Amniotic stem cell (primary cell): ENCODE measurements around the gene SEPTIN12.

ENCODE experiments used
- DNase-seq: peaks from one replicate; lab custom pipeline; 2025; lab: John Stamatoyannopoulos, UW

SEPTIN12 gene, protein sequence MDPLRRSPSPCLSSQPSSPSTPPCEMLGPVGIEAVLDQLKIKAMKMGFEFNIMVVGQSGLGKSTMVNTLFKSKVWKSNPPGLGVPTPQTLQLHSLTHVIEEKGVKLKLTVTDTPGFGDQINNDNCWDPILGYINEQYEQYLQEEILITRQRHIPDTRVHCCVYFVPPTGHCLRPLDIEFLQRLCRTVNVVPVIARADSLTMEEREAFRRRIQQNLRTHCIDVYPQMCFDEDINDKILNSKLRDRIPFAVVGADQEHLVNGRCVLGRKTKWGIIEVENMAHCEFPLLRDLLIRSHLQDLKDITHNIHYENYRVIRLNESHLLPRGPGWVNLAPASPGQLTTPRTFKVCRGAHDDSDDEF

DNA sequence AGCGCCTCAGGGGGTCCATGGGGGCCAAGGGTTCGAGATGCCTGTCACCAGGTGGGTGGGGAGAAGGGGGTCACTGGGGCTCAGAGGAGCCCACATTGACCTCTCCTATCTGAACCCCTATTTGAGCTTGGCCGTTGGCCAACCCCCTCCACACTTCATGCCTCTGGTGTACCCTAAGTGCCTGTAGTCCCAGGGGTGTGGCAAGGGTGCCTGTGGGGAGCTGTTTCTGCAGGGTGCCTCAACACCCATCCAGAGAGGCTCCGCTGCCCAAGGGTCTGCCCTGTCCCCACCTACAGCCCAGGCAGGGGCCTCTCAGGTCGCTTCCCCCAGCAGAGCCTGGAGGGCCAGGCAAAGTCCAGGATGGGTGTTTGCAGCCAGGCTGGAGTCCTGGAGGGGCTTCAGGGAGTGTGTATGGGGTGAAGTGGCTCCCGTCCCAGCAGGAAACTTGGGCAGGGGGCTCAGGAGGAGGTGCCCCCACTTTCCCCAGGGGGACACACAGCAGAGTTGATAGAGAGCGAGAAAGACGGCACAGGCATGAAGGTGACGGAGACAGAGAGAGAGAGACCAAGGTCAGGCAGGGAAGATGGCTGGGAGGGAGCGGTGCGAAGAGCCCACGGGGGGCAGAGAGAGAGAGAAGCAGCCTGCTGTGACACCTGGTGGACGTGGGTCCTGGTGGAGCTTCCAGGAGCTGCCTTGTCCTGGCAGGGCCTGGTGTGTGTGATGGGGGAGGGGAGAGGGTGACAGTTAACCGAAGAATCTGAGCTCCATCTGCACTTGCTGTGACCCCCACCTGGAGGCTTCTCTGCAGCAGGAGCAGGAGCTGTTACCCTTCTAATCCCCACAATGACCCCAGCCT lies at the start of gene SEPTIN12:
Gene SEPTIN12, minus strand, starts transcription at position 719 of the 856 bp plus-strand sequence. Its CDS starts 700 bp downstream, at position 19.
- DNase-seq, result no peak

DNA sequence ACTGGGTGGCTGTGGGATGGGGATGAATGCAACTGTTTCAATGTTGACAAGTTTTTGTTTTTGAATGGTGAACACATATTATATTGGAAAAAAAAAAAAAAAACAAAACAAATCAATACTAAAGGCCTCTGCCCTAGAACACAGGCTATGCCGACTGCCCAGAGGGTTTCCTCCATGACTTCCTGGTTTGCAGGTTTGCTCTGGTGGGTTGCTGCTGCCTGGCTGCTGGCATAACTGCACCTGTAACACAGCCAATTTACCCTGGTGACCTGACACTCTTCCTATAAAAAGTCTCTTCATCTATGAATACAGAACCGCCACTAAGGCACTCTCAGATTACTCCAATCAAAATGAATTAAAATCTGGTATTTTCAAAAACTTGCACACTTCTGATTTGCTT lies 48.6 kb upstream of the SEPTIN12 start:
- DNase-seq, result no peak

DNA sequence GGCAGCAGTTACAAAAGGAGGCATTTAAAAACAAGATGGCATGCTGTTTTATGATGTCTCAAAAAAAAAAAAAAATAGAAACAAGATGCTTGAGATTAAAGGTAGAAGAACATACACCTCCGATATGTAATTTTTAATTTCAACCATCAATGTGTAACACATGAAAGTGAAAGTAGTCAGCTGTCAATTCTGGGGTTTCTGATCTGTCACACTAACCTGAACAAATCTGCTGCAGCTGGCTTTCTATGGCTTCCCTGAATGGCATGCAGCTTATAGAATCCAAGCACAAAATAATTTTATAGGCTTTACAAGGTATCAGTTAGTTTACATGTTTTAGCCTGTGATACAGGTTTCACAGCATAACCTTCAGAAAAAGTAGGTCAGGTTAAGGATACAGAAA lies 45.4 kb upstream of the SEPTIN12 start:
- no peak for DNase-seq

DNA sequence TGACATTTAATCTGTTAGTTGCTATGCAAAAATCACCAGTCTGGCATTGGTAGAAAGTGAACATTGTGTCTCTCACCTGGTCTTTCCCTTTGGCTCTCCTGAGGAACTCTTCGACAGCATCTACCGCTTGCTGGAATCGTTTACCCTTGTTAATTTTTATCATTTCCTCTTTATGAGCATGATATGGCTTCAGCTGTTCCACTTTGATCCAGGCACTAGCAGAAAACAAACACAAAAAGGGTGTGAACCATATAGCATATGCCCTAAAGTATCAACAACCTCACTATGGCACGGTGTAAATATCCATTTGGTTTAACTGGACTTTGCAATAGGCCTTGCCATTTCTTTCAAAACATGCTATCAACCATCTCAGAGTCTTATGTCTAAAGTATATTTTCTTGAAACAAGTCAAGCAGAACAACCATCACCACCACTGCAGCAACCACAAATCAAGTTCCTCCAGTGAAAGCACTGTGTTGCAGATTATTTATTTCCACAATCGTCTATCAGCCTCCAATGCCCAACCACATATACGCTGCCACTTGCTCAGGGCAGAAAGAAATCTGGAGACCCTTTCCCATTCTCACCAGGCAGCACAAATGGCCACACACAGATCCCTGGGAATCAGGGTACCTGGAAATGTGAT lies 44.7 kb upstream of the SEPTIN12 start:
- no peak for DNase-seq

DNA sequence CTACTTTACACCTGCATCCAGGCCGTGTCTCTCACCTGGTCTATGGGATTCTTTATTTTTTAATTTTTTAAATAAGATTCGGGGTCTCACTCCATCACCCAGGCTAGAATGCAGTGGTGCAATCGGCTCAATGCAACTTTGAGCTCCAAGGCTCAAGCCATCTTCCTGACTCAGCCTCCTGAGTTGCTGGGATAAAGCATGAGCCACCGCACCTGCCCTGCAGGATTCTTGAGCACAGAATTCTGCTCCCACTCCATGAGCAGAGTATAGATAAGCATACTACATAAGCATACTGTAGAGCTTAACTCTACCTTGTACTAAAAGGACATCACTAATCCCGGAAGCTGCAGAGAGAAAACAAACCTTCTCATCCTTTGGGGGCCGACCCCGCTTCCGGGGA lies 43.5 kb upstream of the SEPTIN12 start:
- no peak for DNase-seq

DNA sequence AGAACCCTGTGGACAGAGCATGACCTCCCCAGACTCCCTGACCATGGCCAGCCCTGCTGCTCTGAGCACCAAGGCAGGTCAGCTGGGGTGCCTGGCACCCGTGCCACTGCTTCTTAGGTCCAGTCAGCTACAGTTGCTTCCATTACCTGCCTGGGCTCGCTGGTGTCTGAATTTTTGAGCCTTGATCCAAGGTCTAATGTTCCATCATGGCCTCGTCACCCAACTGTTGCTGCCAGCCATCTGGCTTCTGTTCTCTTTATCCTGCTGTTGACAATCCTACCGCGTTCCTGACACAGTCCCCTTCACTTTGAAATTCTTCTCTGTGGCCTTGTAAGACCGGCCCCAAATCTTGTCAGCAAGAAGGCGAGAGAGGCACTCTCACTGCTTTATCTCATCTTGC lies 42.3 kb upstream of the SEPTIN12 start:
- no peak for DNase-seq

DNA sequence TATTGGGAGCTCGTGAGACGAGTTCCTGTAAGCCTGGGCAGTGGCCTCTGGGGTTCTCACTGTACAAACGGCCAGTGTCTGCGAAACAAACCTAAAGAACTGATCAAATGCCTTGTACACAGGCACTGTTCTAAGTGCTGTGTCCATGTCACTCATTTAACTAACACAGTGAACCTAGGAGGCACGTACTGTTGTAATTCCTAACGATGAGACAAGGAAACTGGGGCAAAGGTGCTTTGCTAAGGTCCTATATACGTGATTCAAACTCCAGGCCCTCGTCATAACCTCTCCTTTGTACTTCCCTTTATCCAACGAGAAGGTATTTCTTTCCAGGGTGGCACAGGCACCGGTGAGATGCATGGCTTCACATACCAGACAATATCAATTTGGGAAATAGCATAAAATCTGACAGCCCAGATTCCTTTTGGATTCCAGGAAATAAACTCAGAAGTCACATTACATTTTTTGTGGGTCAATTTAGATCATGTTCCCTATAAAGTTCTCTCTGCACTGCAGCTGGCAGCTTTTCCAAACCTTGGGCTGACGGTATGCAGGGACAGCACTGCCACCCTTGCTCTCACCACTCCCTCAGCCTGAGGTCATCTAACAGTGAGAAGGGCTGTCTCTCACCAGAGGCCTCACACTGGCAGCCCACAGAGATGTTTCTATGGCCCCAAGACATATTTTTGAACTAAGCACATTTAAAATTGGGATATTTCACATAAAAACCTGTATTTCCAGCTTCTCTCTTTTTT lies 40.6 kb upstream of the SEPTIN12 start:
- DNase-seq, result no peak

DNA sequence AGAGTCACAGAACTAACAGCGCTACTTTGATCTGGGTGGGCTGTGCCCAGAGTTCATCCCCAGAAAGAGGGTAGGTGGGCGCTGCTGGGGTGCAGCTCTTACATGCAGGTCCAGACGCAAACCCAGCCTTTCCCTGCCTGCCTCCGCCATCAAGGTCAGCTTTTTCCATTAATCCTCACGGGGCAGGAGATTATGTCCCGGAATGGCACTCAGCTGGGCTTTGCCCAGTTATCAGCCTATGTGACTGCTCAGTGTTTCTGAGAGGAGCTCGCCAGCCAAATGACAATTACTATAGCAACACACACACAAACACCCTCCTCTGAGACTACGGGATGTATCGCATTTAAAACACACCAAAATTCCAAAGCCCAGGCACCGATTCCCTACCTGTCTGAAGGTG lies 38.8 kb upstream of the SEPTIN12 start:
- DNase-seq, result no peak

DNA sequence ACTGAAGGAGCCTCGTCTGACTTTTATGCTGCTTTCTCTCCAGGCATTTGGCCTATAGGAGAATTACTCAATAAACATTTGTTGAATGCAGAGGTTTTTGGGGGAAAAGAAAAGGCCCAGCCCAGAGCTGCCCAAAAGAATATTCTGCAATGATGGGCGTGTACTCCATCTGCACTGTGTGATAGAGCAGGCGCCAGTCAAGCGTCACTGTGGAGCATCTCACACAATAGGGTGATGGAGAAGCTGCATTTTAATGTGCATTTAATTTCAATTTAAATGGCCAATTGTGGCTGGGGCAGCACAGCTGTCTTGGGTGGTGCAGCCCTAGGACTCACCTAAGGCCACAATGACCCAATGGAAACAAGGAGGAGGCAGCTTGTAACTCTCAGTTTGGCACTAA lies 38.4 kb upstream of the SEPTIN12 start:
- DNase-seq, result no peak

DNA sequence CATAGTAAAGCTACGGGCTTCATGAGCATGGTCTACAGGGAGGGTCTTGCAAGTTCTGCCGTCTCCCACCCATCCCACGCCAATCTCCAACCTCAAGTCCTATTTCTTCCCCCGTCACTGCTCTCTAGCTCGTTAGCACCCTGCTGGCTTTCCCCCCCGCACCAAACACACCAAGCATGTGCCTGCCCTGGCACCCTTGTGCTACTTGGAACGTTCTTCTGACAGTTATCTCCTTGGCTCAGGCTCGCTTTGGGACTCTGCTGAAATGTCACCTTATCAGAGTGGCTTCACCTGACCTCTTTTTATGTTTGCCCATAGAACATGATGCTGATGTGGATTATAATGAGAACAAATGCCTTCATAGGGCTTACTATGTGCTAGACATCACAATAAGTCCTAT lies 37.1 kb upstream of the SEPTIN12 start:
- DNase-seq, result no peak

DNA sequence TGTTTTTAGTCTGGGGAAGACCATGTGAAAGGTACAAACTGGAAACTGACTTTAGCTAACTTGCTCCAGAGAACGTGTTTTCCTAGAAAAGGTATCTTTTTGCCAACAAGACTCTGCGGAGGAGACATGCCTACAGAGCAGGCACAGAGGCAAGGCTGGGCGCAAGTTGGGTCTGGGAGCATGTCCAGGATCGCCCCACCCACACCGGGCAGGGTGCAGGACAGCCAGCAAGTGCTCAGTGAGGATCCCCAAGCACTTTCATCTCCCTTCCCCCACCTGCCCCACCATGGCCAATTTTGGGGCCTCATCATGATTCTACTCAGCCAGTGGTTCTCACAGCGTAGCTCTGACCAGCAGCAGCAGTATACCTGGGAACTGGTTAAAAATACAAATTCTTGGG lies 32.5 kb upstream of the SEPTIN12 start:
- no peak for DNase-seq

DNA sequence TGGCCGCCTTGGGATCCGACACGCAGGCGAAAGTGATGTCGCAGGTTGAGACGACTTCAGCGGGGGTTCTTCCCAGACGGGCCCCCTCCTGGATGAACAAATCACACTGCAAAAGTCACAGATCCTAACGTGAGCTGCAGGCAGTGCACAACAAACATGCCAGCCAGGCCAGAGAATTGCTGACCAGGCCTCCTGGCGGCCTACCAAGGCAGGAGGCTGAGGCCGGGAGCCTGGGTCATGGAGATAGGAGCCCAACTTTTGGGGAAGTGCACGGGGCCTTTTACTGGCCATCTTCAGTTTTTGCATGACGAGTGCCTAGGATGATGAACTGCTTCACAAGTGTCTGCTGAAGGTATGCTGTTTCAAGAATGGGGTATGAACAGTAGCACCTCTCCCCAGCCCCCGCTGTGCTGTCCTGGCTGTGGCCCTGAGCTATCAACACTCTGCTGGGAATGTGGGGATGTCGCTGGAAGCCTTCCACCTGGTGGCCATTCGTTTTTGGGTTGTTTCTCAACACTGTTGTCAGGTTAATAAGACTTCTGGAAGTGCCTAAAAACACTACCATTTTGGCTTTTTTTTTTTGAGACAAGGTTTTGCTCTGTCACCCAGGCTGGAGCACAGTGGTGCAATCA lies 26.5 kb upstream of the SEPTIN12 start:
- no peak for DNase-seq

DNA sequence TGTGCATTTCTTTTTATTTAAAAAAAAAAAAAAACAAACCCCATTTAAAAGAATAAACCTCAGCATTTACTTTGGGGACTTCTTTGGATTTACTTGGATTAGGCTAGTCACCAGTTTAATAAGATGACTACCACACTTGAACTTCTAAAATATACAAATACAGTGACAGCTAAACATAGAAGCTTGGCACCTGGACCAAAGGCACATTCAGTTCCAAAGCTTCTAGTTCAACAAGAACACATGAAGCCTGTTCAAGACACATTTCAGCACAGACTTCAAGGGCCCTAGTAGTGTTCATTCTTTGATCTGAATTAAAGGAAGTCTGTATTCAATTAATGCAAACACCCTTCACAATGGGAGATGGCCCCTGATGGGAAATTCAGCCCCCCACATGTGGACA lies 25.9 kb upstream of the SEPTIN12 start:
- DNase-seq, result no peak

DNA sequence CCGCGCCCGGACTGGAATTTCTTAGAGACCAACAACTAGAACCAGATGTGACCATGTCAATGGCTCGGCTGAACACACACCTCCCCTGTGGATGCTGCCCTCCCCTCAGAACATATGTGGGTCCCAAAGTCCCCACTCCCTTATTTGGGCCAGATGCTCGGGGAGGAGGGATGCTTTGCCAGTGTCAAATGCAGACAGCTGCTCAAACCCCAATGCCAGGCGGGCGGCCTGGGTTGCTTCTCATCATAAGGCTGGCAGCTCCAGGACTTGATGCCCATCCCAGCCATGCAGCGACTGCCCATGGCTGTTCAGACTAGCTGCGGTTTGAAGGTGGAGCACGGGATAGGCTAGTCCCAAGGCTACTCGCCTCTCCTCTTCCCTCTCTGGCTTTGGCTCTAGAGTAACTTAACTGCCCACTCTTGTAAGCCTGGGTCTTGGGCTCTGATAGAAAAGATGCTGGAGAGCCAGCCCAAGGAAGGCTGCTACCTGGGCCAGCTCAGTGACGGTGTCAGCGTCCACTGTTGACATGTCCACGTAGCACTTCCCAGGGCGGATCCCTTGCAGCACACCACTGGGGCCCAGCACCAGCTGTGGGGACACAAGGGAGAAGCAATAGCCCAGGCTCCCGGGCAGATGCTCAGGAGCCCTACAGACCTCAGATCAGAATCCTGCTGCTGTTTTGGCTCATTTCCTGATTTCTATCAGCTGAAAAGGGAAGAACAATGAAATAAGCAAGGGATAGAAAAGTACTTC lies 25.3 kb upstream of the SEPTIN12 start:
- DNase-seq, result no peak

DNA sequence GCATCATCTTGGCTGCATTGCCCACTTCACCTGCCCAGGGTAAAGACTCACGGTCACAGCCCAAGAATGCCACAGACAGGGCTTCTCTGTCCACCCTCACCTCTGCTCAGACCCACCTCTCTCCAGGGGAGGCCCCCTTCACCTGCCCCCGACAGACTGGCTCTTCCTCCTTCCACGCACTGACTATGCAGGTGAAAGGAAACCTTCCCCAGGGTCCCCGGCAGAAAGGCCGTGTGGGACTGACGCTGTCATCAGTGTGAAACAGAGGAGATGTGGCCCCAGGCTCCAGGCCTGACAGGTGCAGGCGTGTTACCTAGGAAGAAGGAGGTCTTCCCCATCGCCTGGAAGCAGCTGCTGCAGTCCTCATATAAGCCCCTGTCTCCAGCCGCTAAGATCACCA lies 23.6 kb upstream of the SEPTIN12 start:
- DNase-seq, result no peak

DNA sequence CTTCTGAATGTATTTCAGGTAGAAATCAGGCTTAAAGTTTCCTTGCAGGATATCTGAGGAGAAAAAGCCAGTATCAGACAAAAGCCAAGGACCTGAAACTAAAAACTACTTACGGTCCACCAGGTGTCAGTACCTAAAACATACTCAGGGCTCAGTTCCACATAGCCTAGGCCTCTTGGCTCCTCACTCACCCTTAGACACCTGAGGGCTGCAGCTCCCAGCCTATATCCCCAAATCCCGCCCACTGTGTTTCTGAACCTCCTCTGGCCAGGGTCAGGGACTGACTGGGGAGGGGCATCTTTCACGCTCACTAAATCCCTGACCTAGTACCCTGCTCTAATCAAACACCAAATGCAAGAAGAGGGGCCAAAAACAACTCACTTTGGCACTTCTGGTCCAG lies 23.1 kb upstream of the SEPTIN12 start:
- DNase-seq, result no peak

DNA sequence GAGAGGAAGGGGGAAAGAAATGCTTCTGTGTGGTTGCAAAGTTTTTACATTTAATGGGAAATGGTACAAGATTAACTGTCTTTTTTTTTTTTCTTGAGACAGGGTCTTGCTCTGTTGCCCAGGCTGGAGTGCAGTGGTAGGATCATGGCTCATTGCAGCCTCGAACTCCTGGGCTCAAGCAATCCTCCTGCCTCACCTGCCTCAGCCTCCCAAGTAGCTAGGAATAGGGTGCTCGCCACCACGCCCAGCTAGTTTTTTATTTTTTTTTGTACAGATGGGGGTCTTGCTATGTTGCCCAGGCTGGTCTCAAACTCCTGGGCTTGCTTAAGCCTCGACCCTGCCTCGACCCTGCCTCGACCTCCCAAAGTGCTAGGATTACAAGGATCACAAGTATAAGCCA lies 18.1 kb upstream of the SEPTIN12 start:
- DNase-seq, result no peak

DNA sequence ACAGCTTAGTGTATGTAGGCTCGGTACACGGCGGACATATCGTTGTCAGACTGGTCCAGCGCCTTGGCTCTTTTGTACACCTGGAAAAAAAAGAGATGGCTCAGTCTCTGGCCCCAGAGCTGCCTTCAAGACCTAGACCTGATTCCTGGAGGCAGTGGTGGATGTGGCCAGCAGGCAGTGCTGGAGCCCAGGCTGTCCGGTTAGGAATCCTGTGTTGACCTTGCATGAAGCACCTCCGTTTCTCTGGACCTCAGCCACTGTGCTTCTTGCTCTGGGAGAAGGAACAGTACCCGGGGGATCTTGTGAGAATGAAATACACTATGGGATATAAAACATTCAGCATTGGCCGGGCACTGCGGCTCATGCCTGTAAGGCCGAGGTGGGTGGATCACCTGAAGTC lies 17.1 kb upstream of the SEPTIN12 start:
- no peak for DNase-seq

DNA sequence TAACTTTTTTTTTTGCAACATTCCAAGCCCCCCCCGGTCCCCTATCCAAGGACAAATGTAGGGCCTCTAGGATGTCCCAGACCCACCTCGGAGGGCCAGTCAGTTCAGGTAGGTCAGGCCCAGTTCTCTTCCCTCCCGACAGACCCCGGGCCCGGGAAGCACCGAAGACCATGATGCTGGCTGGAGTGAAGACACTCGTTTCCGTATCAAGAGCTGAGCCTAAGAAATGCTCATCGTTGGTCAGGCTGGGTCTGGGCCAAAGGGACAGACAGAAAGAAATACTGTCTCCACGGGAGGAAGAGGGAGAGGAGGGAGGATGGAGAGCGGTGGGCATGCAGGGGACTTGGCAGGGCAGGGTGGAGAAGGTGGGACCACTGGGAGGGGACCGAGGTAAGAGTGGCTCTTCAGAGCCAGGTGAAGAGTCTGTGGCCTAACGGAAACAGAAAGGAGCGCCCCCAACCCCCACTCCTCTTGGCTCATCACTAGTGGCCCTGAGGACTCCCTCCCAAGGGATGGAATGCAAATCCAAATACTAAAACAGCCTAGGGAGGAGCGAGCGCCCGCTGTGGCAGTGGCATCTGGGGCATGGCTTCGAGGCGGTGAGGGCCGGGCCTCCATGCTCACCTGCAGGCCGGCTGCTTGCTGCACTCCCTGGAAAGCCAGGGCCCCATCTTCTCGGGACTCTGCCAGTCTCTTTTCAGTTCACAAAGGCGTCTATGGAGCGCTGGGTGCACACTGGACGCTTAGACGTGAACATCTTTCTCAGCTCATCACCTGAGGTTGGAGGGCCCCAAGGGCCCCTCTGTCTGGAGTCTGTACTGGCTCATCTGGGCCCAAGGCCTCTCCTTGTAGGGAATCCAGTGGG lies 16.0 kb upstream of the SEPTIN12 start:
- DNase-seq, result no peak

DNA sequence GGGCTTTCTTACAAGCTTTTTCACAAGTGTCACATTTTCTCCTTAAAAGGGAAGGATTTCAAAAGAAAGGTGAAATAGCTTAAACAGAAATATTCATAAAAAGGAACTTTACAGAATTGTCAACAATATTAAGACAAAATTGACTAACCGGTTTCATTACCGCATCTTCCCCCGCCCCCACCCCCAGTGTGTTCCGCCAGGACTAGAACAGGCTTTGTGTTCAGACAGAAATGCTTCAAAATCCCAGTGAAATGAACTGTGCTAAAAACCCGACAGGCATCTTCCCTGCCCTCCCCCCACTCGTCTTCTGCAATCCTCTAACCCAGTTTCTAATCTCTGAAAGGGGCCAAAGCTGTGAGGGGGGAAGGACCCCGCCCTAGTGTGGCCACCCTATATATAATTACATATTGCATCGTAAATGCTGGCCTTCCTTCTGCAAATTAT lies 15.3 kb upstream of the SEPTIN12 start:
- no peak for DNase-seq
